Hepatocyte (in vitro differentiated cells): ENCODE results near the gene C6orf47. TPM values are rescaled to one million over a fixed set of nuclear protein-coding genes. Genes with fewer than 3 reads are reported as not detected.

Source experiments
- DNase-seq: peaks from one replicate; pipeline ENCODE4 v3.0.0-alpha.2; 2016; ENCODE audit warnings: low spot score
- H2AFZ ChIP-seq: fragments of 200-600 bp; sonication (generic); 2 replicates; pipeline ENCODE4 v1.6.0; 2016; ENCODE audit warnings: antibody characterized with exemption, mild to moderate bottlenecking
- H3K27ac ChIP-seq: fragments of 200-600 bp; sonication (generic); 2 replicates; pipeline ENCODE4 v1.5.1; 2016; ENCODE audit warnings: mild to moderate bottlenecking
- H3K27me3 ChIP-seq: fragments of 200-600 bp; sonication (generic); 2 replicates; pipeline ENCODE4 v1.6.1; 2016
- H3K36me3 ChIP-seq: fragments of 200-600 bp; sonication (generic); replicated peaks from 2 replicates; pipeline ENCODE4 v1.5.1; 2016; ENCODE audit warnings: low read depth; ENCODE audit not compliant: insufficient read depth
- H3K4me1 ChIP-seq: fragments of 200-600 bp; sonication (generic); 2 replicates; pipeline ENCODE4 v1.5.1; 2016; ENCODE audit warnings: mild to moderate bottlenecking, moderate library complexity; ENCODE audit not compliant: insufficient read depth
- H3K4me2 ChIP-seq: fragments of 200-600 bp; sonication (generic); 2 replicates; pipeline ENCODE4 v1.6.0; 2016
- H3K4me3 ChIP-seq: fragments of 200-600 bp; sonication (generic); 2 replicates; pipeline ENCODE4 v1.5.1; 2016; ENCODE audit warnings: mild to moderate bottlenecking
- H3K79me2 ChIP-seq: fragments of 200-600 bp; sonication (generic); 2 replicates; pipeline ENCODE4 v1.6.0; 2017; ENCODE audit warnings: mild to moderate bottlenecking
- H3K9me2 ChIP-seq: fragments of 200-600 bp; sonication (generic); replicated peaks from 2 replicates; pipeline ENCODE4 v1.6.0; 2017; ENCODE audit warnings: mild to moderate bottlenecking; ENCODE audit not compliant: insufficient read depth
- H3K9me3 ChIP-seq: fragments of 200-600 bp; sonication (generic); 2 replicates; pipeline ENCODE4 v1.5.1; 2016; ENCODE audit warnings: low read depth, mild to moderate bottlenecking
- H4K20me1 ChIP-seq: fragments of 200-600 bp; sonication (generic); 2 replicates; pipeline ENCODE4 v1.6.0; 2016; ENCODE audit warnings: mild to moderate bottlenecking; ENCODE audit not compliant: insufficient read depth, poor library complexity, severe bottlenecking
- CTCF ChIP-seq: fragments of 200-600 bp; sonication (generic); IDR thresholded peaks from 2 replicates; pipeline ENCODE4 v1.5.1; 2016; ENCODE audit warnings: antibody characterized with exemption, mild to moderate bottlenecking; ENCODE audit not compliant: poor library complexity
- EZH2 ChIP-seq: fragments of 200-600 bp; sonication (generic); IDR thresholded peaks from 2 replicates; pipeline ENCODE4 v1.6.1; 2016; ENCODE audit warnings: antibody characterized with exemption, mild to moderate bottlenecking, borderline replicate concordance
- EZH2phosphoT487 ChIP-seq: fragments of 200-600 bp; sonication (generic); IDR thresholded peaks from one replicate; pipeline ENCODE4 v1.6.1; 2018; ENCODE audit warnings: antibody characterized with exemption, mild to moderate bottlenecking, low read depth, moderate library complexity; ENCODE audit not compliant: unreplicated experiment, severe bottlenecking
- WGBS: methylation state at CpG from one replicate; pipeline ENCODE4 v1.1.6; 2016; ENCODE audit warnings: low lambda C conversion rate; ENCODE audit errors: missing lambda C conversion rate; 5-methylcytosine and 5-hydroxymethylcytosine counted together
- polyA plus RNA-seq: library from polyadenylated mRNA; unstranded; fragments of >200 nt; fragmentation: Nextera tagmentation; extraction: Ambion mirVana; gene quantifications from 2 replicates; pipeline ENCODE4 v1.2.1, GENCODE V29; 2016
- total RNA-seq: library from RNA; depleted of rRNA; stranded (reverse); fragments of >200 nt; gene quantifications from 2 replicates; pipeline ENCODE4 v1.2.3, GENCODE V29; 2014

Gene C6orf47
- total and polyA plus RNA-seq, 2 experiments from 2014 or later, result 23.3 to 25.4 TPM

- no peak overlapping the region for H3K4me3 ChIP-seq
- no peaks in the 10 kb centered on the region for H3K9me2 ChIP-seq
- DNase-seq, result no peak
- H2AFZ ChIP-seq, result no peak overlapping the region
- no peak overlapping the region for H3K27ac ChIP-seq
- H3K9me3 ChIP-seq, result no peaks in the 10 kb centered on the region
- H3K36me3 ChIP-seq, result no peaks in the 10 kb centered on the region
- H3K79me2 ChIP-seq, result peaks cover 5% of the 10 kb centered on the region
- TF ChIP-seq EZH2 (no peak), CTCF (no peak), EZH2phosphoT487 (no peak)
- H3K4me1 ChIP-seq, result no peaks in the 10 kb centered on the region
- H3K4me2 ChIP-seq, result no peak overlapping the region
- H4K20me1 ChIP-seq, result no peaks in the 10 kb centered on the region
- 94% methylated on average over 6 of the region's 6 CpGs for WGBS
- no peaks in the 10 kb centered on the region for H3K27me3 ChIP-seq
Measured at GRCh38 chr6:31642798-31643570, 17.6 kb downstream of the C6orf47 start.

- DNase-seq, result no peak
- Histone ChIP-seq H3K9me2 (no peaks in the 10 kb centered on the region), H2AFZ (no peak overlapping the region), H3K4me1 (no peaks in the 10 kb centered on the region), H3K4me2 (no peak overlapping the region), H4K20me1 (no peaks in the 10 kb centered on the region), H3K36me3 (no peaks in the 10 kb centered on the region), H3K9me3 (no peaks in the 10 kb centered on the region), H3K79me2 (peaks cover 2% of the 10 kb centered on the region), H3K4me3 (no peak overlapping the region), H3K27ac (no peak overlapping the region), H3K27me3 (no peaks in the 10 kb centered on the region)
- 96% methylated on average over 4 of the region's 4 CpGs for WGBS
- TF ChIP-seq EZH2phosphoT487, result no peak
- no peak for TF ChIP-seq EZH2
- no peak for TF ChIP-seq CTCF
Measured at GRCh38 chr6:31641370-31641769, 19.2 kb downstream of the C6orf47 start.

GRCh38 chr6:31640612-31641011, 20.0 kb downstream of the C6orf47 start:
- H3K4me2 ChIP-seq, result no peak overlapping the region
- no peak overlapping the region for H3K27ac ChIP-seq
- no peaks in the 10 kb centered on the region for H3K9me3 ChIP-seq
- H3K4me1 ChIP-seq, result no peaks in the 10 kb centered on the region
- H2AFZ ChIP-seq, result no peak overlapping the region
- no peaks in the 10 kb centered on the region for H3K9me2 ChIP-seq
- 96% methylated on average over 6 of the region's 6 CpGs for WGBS
- TF ChIP-seq EZH2phosphoT487 (no peak), EZH2 (no peak), CTCF (no peak)
- no peak for DNase-seq
- no peaks in the 10 kb centered on the region for H3K79me2 ChIP-seq
- no peak overlapping the region for H3K4me3 ChIP-seq
- no peaks in the 10 kb centered on the region for H3K36me3 ChIP-seq
- no peaks in the 10 kb centered on the region for H4K20me1 ChIP-seq
- H3K27me3 ChIP-seq, result no peaks in the 10 kb centered on the region
